Neural progenitor cell (in vitro differentiated cells): ENCODE data around the gene UMAD1. TPM values are rescaled to one million over a fixed set of nuclear protein-coding genes. Genes with fewer than 3 reads are reported as not detected.

Experiments
- DNase-seq: peaks from one replicate; pipeline ENCODE4 v3.0.0-alpha.2; 2016; ENCODE audit warnings: low spot score
- H2AFZ ChIP-seq: fragments of 200-600 bp; sonication (generic); replicated peaks from 2 replicates; pipeline ENCODE4 v1.6.1; 2016; ENCODE audit warnings: antibody characterized with exemption
- H3F3A ChIP-seq: fragments of 200-600 bp; sonication (generic); 2 replicates; pipeline ENCODE4 v1.6.1; 2016; ENCODE audit warnings: antibody characterized with exemption, low read depth
- H3K27ac ChIP-seq: fragments of 200-600 bp; sonication (generic); 2 replicates; pipeline ENCODE4 v1.5.1; 2016; ENCODE audit warnings: mild to moderate bottlenecking
- H3K27me3 ChIP-seq: fragments of 200-600 bp; sonication (generic); 2 replicates; pipeline ENCODE4 v1.6.1; 2016; ENCODE audit warnings: mild to moderate bottlenecking, moderate library complexity
- H3K36me3 ChIP-seq: fragments of 200-600 bp; sonication (generic); 2 replicates; pipeline ENCODE4 v1.5.1; 2016
- H3K4me1 ChIP-seq: fragments of 200-600 bp; sonication (generic); 2 replicates; pipeline ENCODE4 v1.6.1; 2016; ENCODE audit warnings: mixed run types
- H3K4me2 ChIP-seq: fragments of 200-600 bp; sonication (generic); 2 replicates; pipeline ENCODE4 v1.6.1; 2016
- H3K4me3 ChIP-seq: fragments of 200-600 bp; sonication (generic); 2 replicates; pipeline ENCODE4 v1.5.1; 2016
- H3K79me2 ChIP-seq: fragments of 200-600 bp; sonication (generic); 2 replicates; pipeline ENCODE4 v1.6.1; 2016; ENCODE audit warnings: low read depth
- H3K9ac ChIP-seq: fragments of 200-600 bp; sonication (generic); 2 replicates; pipeline ENCODE4 v1.6.1; 2016
- H3K9me3 ChIP-seq: fragments of 200-600 bp; sonication (generic); 2 replicates; pipeline ENCODE4 v1.5.1; 2016; ENCODE audit warnings: low read depth
- H4K20me1 ChIP-seq: fragments of 200-600 bp; sonication (generic); 2 replicates; pipeline ENCODE4 v1.6.1; 2016; ENCODE audit warnings: low read depth
- H3K27ac Mint-ChIP-seq: 3 replicates; pipeline ENCODE4 v1.8.0; 2021; ENCODE audit warnings: mixed read lengths
- H3K27me3 Mint-ChIP-seq: 2 replicates; pipeline ENCODE4 v1.8.0; 2022; ENCODE audit warnings: low read depth, mild to moderate bottlenecking, inconsistent platforms, moderate library complexity, mixed read lengths; ENCODE audit not compliant: insufficient read depth
- H3K36me3 Mint-ChIP-seq: 3 replicates; pipeline ENCODE4 v1.8.0; 2021; ENCODE audit warnings: mixed read lengths
- H3K4me1 Mint-ChIP-seq: 3 replicates; pipeline ENCODE4 v1.8.0; 2021; ENCODE audit warnings: mixed read lengths
- H3K4me3 Mint-ChIP-seq: 3 replicates; pipeline ENCODE4 v1.8.0; 2021; ENCODE audit warnings: mild to moderate bottlenecking, moderate library complexity, mixed read lengths
- H3K9me3 Mint-ChIP-seq: 3 replicates; pipeline ENCODE4 v1.8.0; 2020; ENCODE audit warnings: mixed read lengths
- EZH2 ChIP-seq: fragments of 200-600 bp; sonication (generic); IDR thresholded peaks from 2 replicates; pipeline ENCODE4 v1.6.1; 2017; ENCODE audit warnings: antibody characterized with exemption, mild to moderate bottlenecking, moderate library complexity
- EZH2phosphoT487 ChIP-seq: fragments of 200-600 bp; sonication (generic); IDR thresholded peaks from 2 replicates; pipeline ENCODE4 v1.6.1; 2017; ENCODE audit warnings: antibody characterized with exemption
- total RNA-seq: library from RNA; depleted of rRNA; stranded (reverse); fragments of >200 nt; gene quantifications from 2 replicates; pipeline ENCODE4 v1.2.3, GENCODE V29; 2015; ENCODE audit warnings: low replicate concordance
- TF ChIP-seq, protein P1 (sequence below): fragments of 200-600 bp; sonication (generic); IDR thresholded peaks from 2 replicates; pipeline ENCODE4 v1.5.1; 2017; ENCODE audit warnings: antibody characterized with exemption, mild to moderate bottlenecking

The UMAD1 gene
- total RNA-seq, 1 donor from 2014 or later, result 23.0 TPM

DNA sequence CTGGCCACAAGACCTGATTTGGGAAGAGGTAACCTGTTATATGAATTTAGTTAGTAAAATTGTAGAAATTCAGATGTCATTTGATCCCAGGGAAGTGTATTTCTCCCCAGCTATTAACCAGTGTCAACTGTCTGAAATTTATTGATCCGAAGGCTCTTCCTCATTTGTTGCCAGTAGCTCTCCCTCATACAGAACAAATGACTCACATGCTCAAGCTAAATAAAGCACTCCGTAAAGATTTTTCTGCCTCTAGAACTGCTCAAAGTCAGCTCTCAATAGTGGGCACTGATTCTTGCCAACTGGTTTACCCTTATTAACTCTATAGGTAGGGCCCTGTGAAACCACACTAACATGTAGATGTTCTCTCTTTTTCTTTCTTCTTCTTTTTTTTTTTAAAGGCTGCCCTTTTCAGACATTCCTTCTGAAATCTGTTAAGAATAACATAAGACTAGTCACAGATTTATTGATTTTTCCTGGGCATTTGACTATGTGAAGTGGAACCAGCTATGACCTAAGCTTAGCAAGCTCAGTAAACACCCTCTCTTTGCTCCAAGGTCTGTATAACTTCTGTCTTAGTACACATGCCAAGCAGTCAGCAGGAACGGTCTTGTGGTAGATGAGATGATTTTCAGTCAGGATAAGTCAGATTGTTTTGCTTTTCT, 56.0 kb downstream of the UMAD1 start:
- DNase-seq, result no peak
- peaks cover 5% of the 10 kb centered on the region for H3K4me1 Mint-ChIP-seq
- no peaks in the 10 kb centered on the region for H3K27me3 Mint-ChIP-seq
- Histone ChIP-seq H3K27me3 (no peaks in the 10 kb centered on the region), H3K4me2 (no peak overlapping the region), H3F3A (no peaks in the 10 kb centered on the region), H3K27ac (no peak overlapping the region), H4K20me1 (no peaks in the 10 kb centered on the region), H3K9me3 (no peaks in the 10 kb centered on the region), H3K9ac (no peak overlapping the region), H3K4me3 (no peak overlapping the region), H3K36me3 (no peaks in the 10 kb centered on the region), H3K4me1 (no peaks in the 10 kb centered on the region), H2AFZ (no peak overlapping the region), H3K79me2 (no peaks in the 10 kb centered on the region)
- no peaks in the 10 kb centered on the region for H3K9me3 Mint-ChIP-seq
- H3K4me3 Mint-ChIP-seq, result no peak overlapping the region
- H3K27ac Mint-ChIP-seq, result no peak overlapping the region
- TF ChIP-seq, protein P1, sequence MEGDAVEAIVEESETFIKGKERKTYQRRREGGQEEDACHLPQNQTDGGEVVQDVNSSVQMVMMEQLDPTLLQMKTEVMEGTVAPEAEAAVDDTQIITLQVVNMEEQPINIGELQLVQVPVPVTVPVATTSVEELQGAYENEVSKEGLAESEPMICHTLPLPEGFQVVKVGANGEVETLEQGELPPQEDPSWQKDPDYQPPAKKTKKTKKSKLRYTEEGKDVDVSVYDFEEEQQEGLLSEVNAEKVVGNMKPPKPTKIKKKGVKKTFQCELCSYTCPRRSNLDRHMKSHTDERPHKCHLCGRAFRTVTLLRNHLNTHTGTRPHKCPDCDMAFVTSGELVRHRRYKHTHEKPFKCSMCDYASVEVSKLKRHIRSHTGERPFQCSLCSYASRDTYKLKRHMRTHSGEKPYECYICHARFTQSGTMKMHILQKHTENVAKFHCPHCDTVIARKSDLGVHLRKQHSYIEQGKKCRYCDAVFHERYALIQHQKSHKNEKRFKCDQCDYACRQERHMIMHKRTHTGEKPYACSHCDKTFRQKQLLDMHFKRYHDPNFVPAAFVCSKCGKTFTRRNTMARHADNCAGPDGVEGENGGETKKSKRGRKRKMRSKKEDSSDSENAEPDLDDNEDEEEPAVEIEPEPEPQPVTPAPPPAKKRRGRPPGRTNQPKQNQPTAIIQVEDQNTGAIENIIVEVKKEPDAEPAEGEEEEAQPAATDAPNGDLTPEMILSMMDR, result no peak
- TF ChIP-seq EZH2 (no peak), EZH2phosphoT487 (no peak)
- peaks cover 6% of the 10 kb centered on the region for H3K36me3 Mint-ChIP-seq

- H3K27ac Mint-ChIP-seq, result no peak overlapping the region
- peaks cover 3% of the 10 kb centered on the region for H3K36me3 Mint-ChIP-seq
- no peaks in the 10 kb centered on the region for H3K79me2 ChIP-seq
- no peak overlapping the region for H2AFZ ChIP-seq
- no peaks in the 10 kb centered on the region for H3K27me3 ChIP-seq
- H3K9me3 Mint-ChIP-seq, result no peaks in the 10 kb centered on the region
- DNase-seq, result no peak
- no peaks in the 10 kb centered on the region for H3K36me3 ChIP-seq
- no peak overlapping the region for H3K9ac ChIP-seq
- no peaks in the 10 kb centered on the region for H3K9me3 ChIP-seq
- H3K4me3 ChIP-seq, result no peak overlapping the region
- TF ChIP-seq EZH2phosphoT487, result no peak
- TF ChIP-seq, protein P1, result no peak
- no peak for TF ChIP-seq EZH2
- no peak overlapping the region for H3K27ac ChIP-seq
- H3K4me1 ChIP-seq, result no peaks in the 10 kb centered on the region
- no peak overlapping the region for H3K4me3 Mint-ChIP-seq
- H3K4me1 Mint-ChIP-seq, result peaks cover 5% of the 10 kb centered on the region
- H3K4me2 ChIP-seq, result no peak overlapping the region
- no peaks in the 10 kb centered on the region for H4K20me1 ChIP-seq
- H3F3A ChIP-seq, result no peaks in the 10 kb centered on the region
- H3K27me3 Mint-ChIP-seq, result no peaks in the 10 kb centered on the region
These were observed 58.4 kb downstream of the UMAD1 start for GRCh38 chr7:7698930-7699329.

- Mint-ChIP-seq H3K4me1 (peaks cover 5% of the 10 kb centered on the region), H3K27ac (no peak overlapping the region), H3K4me3 (no peak overlapping the region), H3K27me3 (no peaks in the 10 kb centered on the region), H3K9me3 (no peaks in the 10 kb centered on the region), H3K36me3 (peaks cover 1% of the 10 kb centered on the region)
- TF ChIP-seq EZH2phosphoT487, result no peak
- no peaks in the 10 kb centered on the region for H3K36me3 ChIP-seq
- no peak overlapping the region for H3K4me3 ChIP-seq
- H3K9me3 ChIP-seq, result no peaks in the 10 kb centered on the region
- no peaks in the 10 kb centered on the region for H3K79me2 ChIP-seq
- no peak for DNase-seq
- H3K27ac ChIP-seq, result no peak overlapping the region
- H4K20me1 ChIP-seq, result no peaks in the 10 kb centered on the region
- H2AFZ ChIP-seq, result no peak overlapping the region
- no peaks in the 10 kb centered on the region for H3F3A ChIP-seq
- H3K4me2 ChIP-seq, result no peak overlapping the region
- no peaks in the 10 kb centered on the region for H3K27me3 ChIP-seq
- H3K4me1 ChIP-seq, result no peaks in the 10 kb centered on the region
- H3K9ac ChIP-seq, result no peak overlapping the region
These were observed 58.8 kb downstream of the UMAD1 start for GRCh38 chr7:7699380-7699779.

GRCh38 chr7:7699970-7700369, 59.4 kb downstream of the UMAD1 start:
- Mint-ChIP-seq H3K9me3 (no peaks in the 10 kb centered on the region), H3K27ac (no peak overlapping the region), H3K27me3 (no peaks in the 10 kb centered on the region), H3K36me3 (no peaks in the 10 kb centered on the region), H3K4me1 (peaks cover 5% of the 10 kb centered on the region), H3K4me3 (no peak overlapping the region)
- Histone ChIP-seq H3K36me3 (no peaks in the 10 kb centered on the region), H3K9ac (no peak overlapping the region), H3K79me2 (no peaks in the 10 kb centered on the region), H3K4me1 (no peaks in the 10 kb centered on the region), H3K4me2 (no peak overlapping the region), H3F3A (no peaks in the 10 kb centered on the region), H3K27ac (no peak overlapping the region), H3K4me3 (no peak overlapping the region), H4K20me1 (no peaks in the 10 kb centered on the region), H2AFZ (no peak overlapping the region), H3K9me3 (no peaks in the 10 kb centered on the region), H3K27me3 (no peaks in the 10 kb centered on the region)
- no peak for TF ChIP-seq EZH2phosphoT487
- TF ChIP-seq, protein P1, result no peak
- no peak for TF ChIP-seq EZH2
- no peak for DNase-seq
